ENCODE results near the gene ANKS1B. TPM values are rescaled to one million over a fixed set of nuclear protein-coding genes. Genes with fewer than 3 reads are reported as not detected.

ANKS1B gene
- total and polyA plus RNA-seq, 2 of the 4 experiments (the other 2 are of a cell fraction), result 0.17 to 0.18 TPM

DNA sequence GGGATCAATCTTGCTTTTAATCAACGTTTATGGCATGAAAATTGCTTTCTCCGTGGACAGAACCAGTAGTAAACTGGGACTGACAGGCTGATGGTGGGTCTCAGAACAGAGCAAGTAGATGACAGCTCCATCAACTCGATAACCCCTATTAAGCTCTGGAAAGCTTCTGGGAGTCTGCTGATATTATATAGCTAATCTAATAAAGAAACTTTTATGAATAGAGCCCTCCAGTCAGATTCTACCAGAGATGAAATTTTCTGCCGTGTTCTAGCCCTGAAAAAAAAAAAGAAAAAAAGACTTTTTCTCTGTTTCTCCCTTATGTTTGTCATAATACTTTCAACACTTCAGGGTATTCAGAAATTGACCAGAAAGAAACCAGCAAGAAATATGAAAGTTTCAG lies 1168.0 kb downstream of the ANKS1B start:
- Histone ChIP-seq H3K56ac (ENCODE audit: extremely low read depth, insufficient read depth, low read length) (no peak overlapping the region), H4K5ac (ENCODE audit: low read depth, low read length) (no peak overlapping the region), H3K18ac (ENCODE audit: low read depth, low read length) (no peak overlapping the region), H2AK5ac (ENCODE audit: low read depth, low read length) (no peak overlapping the region), H3K27me3 (ENCODE audit: control insufficient read depth, insufficient read depth, low read length) (no peaks in the 10 kb centered on the region), H2BK5ac (ENCODE audit: low read depth, low read length, poor library complexity, severe bottlenecking) (no peak overlapping the region), H3K14ac (replicated peaks; ENCODE audit: low read depth, low read length) (no peak overlapping the region), H4K8ac (ENCODE audit: low read depth in 2 of 2, low read length in 2 of 2) (no peak overlapping the region), H3K27ac (ENCODE audit: insufficient read depth, low read length) (no peak overlapping the region), H3K79me1 (ENCODE audit: low read depth in 1 of 2, low read length in 2 of 2) (no peaks in the 10 kb centered on the region), H3K4ac (ENCODE audit: low read depth, low read length) (no peak overlapping the region), H3K4me2 (ENCODE audit: low read depth, low read length) (no peak overlapping the region), H2BK120ac (ENCODE audit: low read depth, low read length) (no peak overlapping the region), H3K9ac (ENCODE audit: low read depth, low read length) (no peak overlapping the region), H3K4me3 (ENCODE audit: insufficient read depth, low read depth, low read length) (no peak overlapping the region), H3K23ac (ENCODE audit: low read depth, low read length) (no peak overlapping the region), H3K36me3 (ENCODE audit: control insufficient read depth, insufficient read depth, low read length) (no peaks in the 10 kb centered on the region), H4K20me1 (ENCODE audit: insufficient read depth, low read length) (no peaks in the 10 kb centered on the region), H2AK9ac (replicated peaks; ENCODE audit: low read depth, low read length, poor library complexity) (no peak overlapping the region), H2AFZ (replicated peaks; ENCODE audit: low read length, poor library complexity) (no peak overlapping the region), H2BK20ac (ENCODE audit: low read depth, low read length) (no peak overlapping the region), H4K91ac (ENCODE audit: insufficient read depth, low read depth, low read length) (no peak overlapping the region), H3K9me1 (ENCODE audit: insufficient read depth, low read length) (no peaks in the 10 kb centered on the region), H3K4me1 (ENCODE audit: control insufficient read depth, insufficient read depth, low read length) (no peaks in the 10 kb centered on the region), H2BK15ac (ENCODE audit: low read depth, low read length) (no peak overlapping the region), H3K9me3 (ENCODE audit: control insufficient read depth, insufficient read depth, low read length) (no peaks in the 10 kb centered on the region)
- ATAC-seq (ENCODE audit: low read depth) (no peak), DNase-seq (no peak)
- ChIA-PET POLR2A (ENCODE audit: unreplicated experiment) (no interaction called here), CTCF (no interaction called here)
- in situ Hi-C loops (cut with MboI; ENCODE audit: low sequenced_read_pairs), result no loop called here
- TF ChIP-seq FOS (IDR thresholded peaks at IDR 0.05; ENCODE audit: low read depth, low read length) (no peak), MAFK (IDR thresholded peaks at IDR 0.05; ENCODE audit: low read depth, low read length) (no peak), CTCF (conservative IDR thresholded peaks at IDR 0.05; ENCODE audit: low read depth, low read length) (no peak), POLR2A (IDR thresholded peaks at IDR 0.05; ENCODE audit: low read depth, low read length) (no peak), CHD1 (IDR thresholded peaks at IDR 0.05; ENCODE audit: low read depth, low read length) (no peak), MAZ (IDR thresholded peaks at IDR 0.05; ENCODE audit: borderline replicate concordance, low read depth, low read length) (no peak), RAD21 (IDR thresholded peaks at IDR 0.05; ENCODE audit: low read length) (no peak), NFE2L2 (IDR thresholded peaks at IDR 0.05; ENCODE audit: low read depth, low read length) (no peak), CEBPB (IDR thresholded peaks at IDR 0.05; ENCODE audit: low read depth, low read length) (no peak)
- TF ChIP-seq, protein P1, sequence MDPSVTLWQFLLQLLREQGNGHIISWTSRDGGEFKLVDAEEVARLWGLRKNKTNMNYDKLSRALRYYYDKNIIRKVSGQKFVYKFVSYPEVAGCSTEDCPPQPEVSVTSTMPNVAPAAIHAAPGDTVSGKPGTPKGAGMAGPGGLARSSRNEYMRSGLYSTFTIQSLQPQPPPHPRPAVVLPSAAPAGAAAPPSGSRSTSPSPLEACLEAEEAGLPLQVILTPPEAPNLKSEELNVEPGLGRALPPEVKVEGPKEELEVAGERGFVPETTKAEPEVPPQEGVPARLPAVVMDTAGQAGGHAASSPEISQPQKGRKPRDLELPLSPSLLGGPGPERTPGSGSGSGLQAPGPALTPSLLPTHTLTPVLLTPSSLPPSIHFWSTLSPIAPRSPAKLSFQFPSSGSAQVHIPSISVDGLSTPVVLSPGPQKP (IDR thresholded peaks at IDR 0.05; ENCODE audit: borderline replicate concordance, low read depth, low read length), result no peak
- no CpG with 5 or more reads among the region's 4 CpGs for WGBS, 2 experiments (ENCODE audit: extremely low coverage in 2 of 2, insufficient read length in 1 of 2)
- dilution Hi-C loops (cut with HindIII; ENCODE audit: low sequenced_read_pairs, unreplicated experiment), result no loop called here
- intact Hi-C loops (cut with micrococcal nuclease), result no loop called here
- no TSS peak for BruUV-seq (replicated peaks)

Data from IMR-90 (cell line).